HepG2 (cell line): ENCODE measurements around the gene SPPL2B. TPM values are rescaled to one million over a fixed set of nuclear protein-coding genes. Genes with fewer than 3 reads are reported as not detected.

Experiments
- MED13 ChIP-seq: sonication (generic); formaldehyde crosslinking; IDR thresholded peaks from 2 replicates; pipeline ENCODE4 v1.5.0; 2020; ENCODE audit warnings: missing genetic modification reagents
- PHF8 ChIP-seq: sonication (generic); formaldehyde crosslinking; IDR thresholded peaks from 2 replicates; pipeline ENCODE4 v1.5.0; 2020; ENCODE audit warnings: missing genetic modification reagents
- RXRA ChIP-seq: sonication (generic); formaldehyde crosslinking; IDR thresholded peaks from 2 replicates; pipeline ENCODE4 v1.5.1; 2020; ENCODE audit warnings: missing genetic modification reagents
- SSRP1 ChIP-seq: IDR thresholded peaks from 2 replicates; pipeline ENCODE4 v1.6.1; 2016; ENCODE audit warnings: control low read depth
- TBX2 ChIP-seq: sonication (generic); formaldehyde crosslinking; IDR thresholded peaks from 2 replicates; pipeline ENCODE4 v1.5.0; 2020; ENCODE audit warnings: missing genetic modification reagents, mild to moderate bottlenecking, borderline replicate concordance
- ZBTB3 ChIP-seq: sonication (generic); formaldehyde crosslinking; IDR thresholded peaks from 2 replicates; pipeline ENCODE4 v1.4.0; 2020; ENCODE audit warnings: low read depth, mild to moderate bottlenecking, moderate library complexity, missing genetic modification reagents, borderline replicate concordance
- ZNF569 ChIP-seq: sonication (generic); formaldehyde crosslinking; IDR thresholded peaks from 2 replicates; pipeline ENCODE4 v1.5.0; 2020; ENCODE audit warnings: mild to moderate bottlenecking, missing genetic modification reagents, moderate library complexity, borderline replicate concordance
- polyA plus RNA-seq, 8 experiments: library from polyadenylated mRNA; depleted of rRNA in 3 of 8; stranded (reverse) in 7 of 8; unstranded in 1 of 8; fragments of >200 nt; fragmentation: Illumina TruSeq in 4 of 8; extraction: Trizol in 4 of 8; gene quantifications; 2 replicates each; pipeline versions ENCODE4 v1.2.1 to v1.2.3, GENCODE V29; 2011 to 2016; ENCODE audit warnings: low read depth in 4 of 8, missing spikeins in 1 of 8, mixed read lengths in 1 of 8; ENCODE audit not compliant: insufficient read depth in 1 of 8
- total RNA-seq, 5 experiments: library from RNA; depleted of rRNA; stranded (reverse); fragments of >200 nt; fragmentation: Illumina TruSeq; extraction: Trizol; gene quantifications; 2 replicates each; pipeline ENCODE4 v1.2.3, GENCODE V29; 2016; ENCODE audit warnings: low read depth in 1 of 5
- TF ChIP-seq, protein P1 (sequence below): IDR thresholded peaks from 2 replicates; pipeline ENCODE4 v1.6.1; 2016; ENCODE audit warnings: missing biosample characterization, missing genetic modification reagents, low read depth
- TF ChIP-seq, protein P2 (sequence below): sonication (generic); formaldehyde crosslinking; IDR thresholded peaks from 2 replicates; pipeline ENCODE4 v1.4.0; 2020; ENCODE audit warnings: missing genetic modification reagents, borderline replicate concordance
- TF ChIP-seq, protein P3 (sequence below): sonication (generic); formaldehyde crosslinking; IDR thresholded peaks from 2 replicates; pipeline ENCODE4 v1.8.0; 2022; ENCODE audit warnings: mild to moderate bottlenecking, missing genetic modification reagents
- TF ChIP-seq, protein P4 (sequence below), 2 experiments: fragments of 450-650 bp in 1 of 2; sonication (generic) in 1 of 2; formaldehyde crosslinking in 1 of 2; IDR thresholded peaks; 2 replicates each; pipeline versions ENCODE4 v1.6.1 to v1.8.0; 2016 to 2022; ENCODE audit warnings: antibody characterized with exemption in 1 of 2, mild to moderate bottlenecking in 1 of 2, missing genetic modification reagents in 1 of 2

The SPPL2B gene
- total and polyA plus RNA-seq, 2 of the 13 experiments (the other 11 are each of a cell fraction or from before 2014, with no cell fraction given): 14.9 to 15.2 TPM

DNA sequence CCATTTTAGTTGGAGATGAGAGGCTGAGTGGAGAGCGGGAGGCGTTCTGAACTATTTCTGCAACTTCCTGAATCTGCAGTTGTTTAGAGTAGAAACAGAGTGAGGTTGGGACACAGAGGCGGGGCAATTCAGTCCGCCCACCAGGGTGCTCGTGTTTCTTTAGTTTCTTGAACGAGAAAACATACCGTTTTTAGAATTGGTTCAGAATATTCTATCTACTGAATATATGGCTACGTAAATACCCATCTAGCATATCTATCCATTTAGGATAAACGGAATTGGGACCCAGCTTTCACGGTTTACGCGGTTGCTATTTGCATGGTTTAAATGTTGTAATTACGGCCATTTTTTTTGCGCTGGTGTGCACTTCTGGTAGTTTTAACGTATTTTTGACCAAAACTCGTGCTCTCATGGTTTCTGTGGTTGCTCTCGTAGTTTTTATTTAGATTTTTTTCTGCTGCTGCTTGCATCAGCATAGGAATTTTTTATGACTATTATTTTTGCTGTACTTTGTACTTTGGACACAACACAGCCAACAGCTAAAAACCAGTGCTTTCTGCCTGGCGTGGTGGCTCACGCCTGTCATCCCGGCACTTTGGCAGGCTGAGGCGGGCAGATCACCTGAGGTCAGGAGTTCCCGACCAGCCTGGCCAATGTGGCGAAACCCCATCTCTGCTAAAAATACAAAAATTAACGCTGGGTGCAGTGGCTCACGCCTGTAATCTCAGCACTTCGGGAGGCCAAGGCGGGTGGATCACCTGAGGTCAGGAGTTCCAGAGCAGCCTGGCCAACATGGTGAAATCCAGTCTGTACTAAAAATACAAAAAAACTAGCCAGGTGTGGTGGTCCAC, 66.2 kb downstream of the SPPL2B start (continued):
- TF ChIP-seq, protein P1, sequence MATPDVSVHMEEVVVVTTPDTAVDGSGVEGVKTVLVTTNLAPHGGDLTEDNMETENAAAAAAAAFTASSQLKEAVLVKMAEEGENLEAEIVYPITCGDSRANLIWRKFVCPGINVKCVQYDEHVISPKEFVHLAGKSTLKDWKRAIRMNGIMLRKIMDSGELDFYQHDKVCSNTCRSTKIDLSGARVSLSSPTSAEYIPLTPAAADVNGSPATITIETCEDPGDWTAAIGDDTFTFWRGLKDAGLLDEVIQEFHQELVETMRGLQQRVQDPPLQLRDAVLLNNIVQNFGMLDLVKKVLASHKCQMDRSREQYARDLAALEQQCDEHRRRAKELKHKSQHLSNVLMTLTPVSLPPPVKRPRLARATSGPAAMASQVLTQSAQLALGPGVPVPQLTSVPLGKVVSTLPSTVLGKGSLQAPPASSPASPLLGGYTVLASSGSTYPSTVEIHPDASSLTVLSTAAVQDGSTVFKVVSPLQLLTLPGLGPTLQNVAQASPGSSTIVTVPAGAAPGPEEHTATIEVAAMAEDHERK: no peak
- TF ChIP-seq RXRA (CRISPR knock-in tag) (peak; percentile 90), MED13 (CRISPR knock-in tag) (no peak), SSRP1 (CRISPR knock-in tag) (no peak), TBX2 (CRISPR knock-in tag) (peak; percentile 38; the same call in 1 of the 2 replicates), PHF8 (CRISPR knock-in tag) (no peak), ZBTB3 (CRISPR knock-in tag) (no peak), ZNF569 (CRISPR knock-in tag) (no peak)
- TF ChIP-seq, protein P2, sequence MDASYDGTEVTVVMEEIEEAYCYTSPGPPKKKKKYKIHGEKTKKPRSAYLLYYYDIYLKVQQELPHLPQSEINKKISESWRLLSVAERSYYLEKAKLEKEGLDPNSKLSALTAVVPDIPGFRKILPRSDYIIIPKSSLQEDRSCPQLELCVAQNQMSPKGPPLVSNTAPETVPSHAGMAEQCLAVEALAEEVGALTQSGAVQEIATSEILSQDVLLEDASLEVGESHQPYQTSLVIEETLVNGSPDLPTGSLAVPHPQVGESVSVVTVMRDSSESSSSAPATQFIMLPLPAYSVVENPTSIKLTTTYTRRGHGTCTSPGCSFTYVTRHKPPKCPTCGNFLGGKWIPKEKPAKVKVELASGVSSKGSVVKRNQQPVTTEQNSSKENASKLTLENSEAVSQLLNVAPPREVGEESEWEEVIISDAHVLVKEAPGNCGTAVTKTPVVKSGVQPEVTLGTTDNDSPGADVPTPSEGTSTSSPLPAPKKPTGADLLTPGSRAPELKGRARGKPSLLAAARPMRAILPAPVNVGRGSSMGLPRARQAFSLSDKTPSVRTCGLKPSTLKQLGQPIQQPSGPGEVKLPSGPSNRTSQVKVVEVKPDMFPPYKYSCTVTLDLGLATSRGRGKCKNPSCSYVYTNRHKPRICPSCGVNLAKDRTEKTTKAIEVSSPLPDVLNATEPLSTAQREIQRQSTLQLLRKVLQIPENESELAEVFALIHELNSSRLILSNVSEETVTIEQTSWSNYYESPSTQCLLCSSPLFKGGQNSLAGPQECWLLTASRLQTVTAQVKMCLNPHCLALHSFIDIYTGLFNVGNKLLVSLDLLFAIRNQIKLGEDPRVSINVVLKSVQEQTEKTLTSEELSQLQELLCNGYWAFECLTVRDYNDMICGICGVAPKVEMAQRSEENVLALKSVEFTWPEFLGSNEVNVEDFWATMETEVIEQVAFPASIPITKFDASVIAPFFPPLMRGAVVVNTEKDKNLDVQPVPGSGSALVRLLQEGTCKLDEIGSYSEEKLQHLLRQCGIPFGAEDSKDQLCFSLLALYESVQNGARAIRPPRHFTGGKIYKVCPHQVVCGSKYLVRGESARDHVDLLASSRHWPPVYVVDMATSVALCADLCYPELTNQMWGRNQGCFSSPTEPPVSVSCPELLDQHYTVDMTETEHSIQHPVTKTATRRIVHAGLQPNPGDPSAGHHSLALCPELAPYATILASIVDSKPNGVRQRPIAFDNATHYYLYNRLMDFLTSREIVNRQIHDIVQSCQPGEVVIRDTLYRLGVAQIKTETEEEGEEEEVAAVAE (CRISPR knock-in tag): no peak
- TF ChIP-seq, protein P3, sequence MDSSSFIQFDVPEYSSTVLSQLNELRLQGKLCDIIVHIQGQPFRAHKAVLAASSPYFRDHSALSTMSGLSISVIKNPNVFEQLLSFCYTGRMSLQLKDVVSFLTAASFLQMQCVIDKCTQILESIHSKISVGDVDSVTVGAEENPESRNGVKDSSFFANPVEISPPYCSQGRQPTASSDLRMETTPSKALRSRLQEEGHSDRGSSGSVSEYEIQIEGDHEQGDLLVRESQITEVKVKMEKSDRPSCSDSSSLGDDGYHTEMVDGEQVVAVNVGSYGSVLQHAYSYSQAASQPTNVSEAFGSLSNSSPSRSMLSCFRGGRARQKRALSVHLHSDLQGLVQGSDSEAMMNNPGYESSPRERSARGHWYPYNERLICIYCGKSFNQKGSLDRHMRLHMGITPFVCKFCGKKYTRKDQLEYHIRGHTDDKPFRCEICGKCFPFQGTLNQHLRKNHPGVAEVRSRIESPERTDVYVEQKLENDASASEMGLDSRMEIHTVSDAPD (CRISPR knock-in tag): peak; percentile 93
- TF ChIP-seq, protein P4, sequence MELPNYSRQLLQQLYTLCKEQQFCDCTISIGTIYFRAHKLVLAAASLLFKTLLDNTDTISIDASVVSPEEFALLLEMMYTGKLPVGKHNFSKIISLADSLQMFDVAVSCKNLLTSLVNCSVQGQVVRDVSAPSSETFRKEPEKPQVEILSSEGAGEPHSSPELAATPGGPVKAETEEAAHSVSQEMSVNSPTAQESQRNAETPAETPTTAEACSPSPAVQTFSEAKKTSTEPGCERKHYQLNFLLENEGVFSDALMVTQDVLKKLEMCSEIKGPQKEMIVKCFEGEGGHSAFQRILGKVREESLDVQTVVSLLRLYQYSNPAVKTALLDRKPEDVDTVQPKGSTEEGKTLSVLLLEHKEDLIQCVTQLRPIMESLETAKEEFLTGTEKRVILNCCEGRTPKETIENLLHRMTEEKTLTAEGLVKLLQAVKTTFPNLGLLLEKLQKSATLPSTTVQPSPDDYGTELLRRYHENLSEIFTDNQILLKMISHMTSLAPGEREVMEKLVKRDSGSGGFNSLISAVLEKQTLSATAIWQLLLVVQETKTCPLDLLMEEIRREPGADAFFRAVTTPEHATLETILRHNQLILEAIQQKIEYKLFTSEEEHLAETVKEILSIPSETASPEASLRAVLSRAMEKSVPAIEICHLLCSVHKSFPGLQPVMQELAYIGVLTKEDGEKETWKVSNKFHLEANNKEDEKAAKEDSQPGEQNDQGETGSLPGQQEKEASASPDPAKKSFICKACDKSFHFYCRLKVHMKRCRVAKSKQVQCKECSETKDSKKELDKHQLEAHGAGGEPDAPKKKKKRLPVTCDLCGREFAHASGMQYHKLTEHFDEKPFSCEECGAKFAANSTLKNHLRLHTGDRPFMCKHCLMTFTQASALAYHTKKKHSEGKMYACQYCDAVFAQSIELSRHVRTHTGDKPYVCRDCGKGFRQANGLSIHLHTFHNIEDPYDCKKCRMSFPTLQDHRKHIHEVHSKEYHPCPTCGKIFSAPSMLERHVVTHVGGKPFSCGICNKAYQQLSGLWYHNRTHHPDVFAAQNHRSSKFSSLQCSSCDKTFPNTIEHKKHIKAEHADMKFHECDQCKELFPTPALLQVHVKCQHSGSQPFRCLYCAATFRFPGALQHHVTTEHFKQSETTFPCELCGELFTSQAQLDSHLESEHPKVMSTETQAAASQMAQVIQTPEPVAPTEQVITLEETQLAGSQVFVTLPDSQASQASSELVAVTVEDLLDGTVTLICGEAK (IDR thresholded peaks at IDR 0.05): no peak
- TF ChIP-seq, protein P4 (CRISPR knock-in tag; IDR thresholded peaks at IDR 0.05): peak; percentile 27; the same call in 1 of the 2 replicates
